PFSK-1 (cell line): ENCODE measurements around the gene INKA1.

ENCODE experiments used
- FOXP2 ChIP-seq: optimal IDR thresholded peaks from 2 replicates; pipeline ENCODE3; 2011; ENCODE audit warnings: borderline replicate concordance, control low read depth, inconsistent platforms; ENCODE audit not compliant: insufficient read depth; ENCODE audit errors: extremely low read length, extremely low read depth
- POLR2AphosphoS5 ChIP-seq: IDR thresholded peaks from 2 replicates; pipeline ENCODE4 v1.6.1; 2012; ENCODE audit warnings: low read depth, mild to moderate bottlenecking, control low read depth, low read length, moderate library complexity
- SIN3A ChIP-seq: IDR thresholded peaks from 2 replicates; pipeline ENCODE4 v1.6.1; 2012; ENCODE audit warnings: mild to moderate bottlenecking, low read length, moderate library complexity, borderline replicate concordance; ENCODE audit not compliant: insufficient read depth
- TAF1 ChIP-seq: IDR thresholded peaks from 2 replicates; pipeline ENCODE4 v1.6.1; 2012; ENCODE audit warnings: low read length, control low read depth, borderline replicate concordance; ENCODE audit not compliant: insufficient read depth
- TF ChIP-seq, protein P1 (sequence below), 2 experiments: IDR thresholded peaks; 2 replicates each; pipeline versions ENCODE4 v1.6.1 to v1.8.0; 2011 to 2012; ENCODE audit warnings: low read depth in 2 of 2, low read length in 2 of 2, control low read depth in 1 of 2, inconsistent platforms in 1 of 2, mild to moderate bottlenecking in 1 of 2, moderate library complexity in 1 of 2; ENCODE audit not compliant: insufficient read depth in 1 of 2

INKA1 gene

DNA sequence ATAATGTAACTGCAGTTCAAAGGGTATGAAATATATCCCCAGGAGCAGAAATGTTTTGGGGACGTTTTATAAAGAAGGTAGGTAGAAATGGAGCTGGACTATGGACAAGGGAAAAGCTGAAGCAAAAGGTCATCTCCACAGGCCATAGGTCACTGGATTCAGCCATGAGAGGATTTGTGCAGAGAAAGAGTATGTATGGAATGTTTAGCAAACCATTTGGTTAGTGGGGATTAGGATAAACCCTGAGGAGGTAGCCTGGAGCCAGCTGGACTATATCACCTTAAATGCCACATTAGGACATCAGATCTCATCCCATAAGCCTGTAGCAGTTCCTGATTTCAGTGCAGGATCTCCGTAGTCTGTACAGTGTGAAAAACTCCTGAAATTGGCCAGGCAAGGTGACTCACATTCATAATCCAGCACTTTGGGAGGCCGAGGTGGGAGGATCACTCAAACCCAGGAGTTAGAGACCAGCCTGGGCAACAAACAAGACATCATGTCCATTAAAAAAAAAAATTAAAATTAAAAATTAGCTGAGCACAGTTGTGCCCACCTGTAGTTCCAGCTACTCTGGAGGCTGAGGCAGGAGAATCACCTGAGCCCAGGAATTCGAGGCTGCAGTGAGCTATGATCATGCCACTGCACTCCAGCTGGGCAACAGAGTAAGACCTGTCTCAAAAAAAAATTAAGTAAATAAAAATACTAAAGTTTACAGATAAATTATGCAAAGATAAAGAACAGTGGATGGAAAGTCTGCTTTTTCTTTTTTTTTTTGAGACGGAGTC, 21.5 kb upstream of the INKA1 start:
- TF ChIP-seq, protein P1, sequence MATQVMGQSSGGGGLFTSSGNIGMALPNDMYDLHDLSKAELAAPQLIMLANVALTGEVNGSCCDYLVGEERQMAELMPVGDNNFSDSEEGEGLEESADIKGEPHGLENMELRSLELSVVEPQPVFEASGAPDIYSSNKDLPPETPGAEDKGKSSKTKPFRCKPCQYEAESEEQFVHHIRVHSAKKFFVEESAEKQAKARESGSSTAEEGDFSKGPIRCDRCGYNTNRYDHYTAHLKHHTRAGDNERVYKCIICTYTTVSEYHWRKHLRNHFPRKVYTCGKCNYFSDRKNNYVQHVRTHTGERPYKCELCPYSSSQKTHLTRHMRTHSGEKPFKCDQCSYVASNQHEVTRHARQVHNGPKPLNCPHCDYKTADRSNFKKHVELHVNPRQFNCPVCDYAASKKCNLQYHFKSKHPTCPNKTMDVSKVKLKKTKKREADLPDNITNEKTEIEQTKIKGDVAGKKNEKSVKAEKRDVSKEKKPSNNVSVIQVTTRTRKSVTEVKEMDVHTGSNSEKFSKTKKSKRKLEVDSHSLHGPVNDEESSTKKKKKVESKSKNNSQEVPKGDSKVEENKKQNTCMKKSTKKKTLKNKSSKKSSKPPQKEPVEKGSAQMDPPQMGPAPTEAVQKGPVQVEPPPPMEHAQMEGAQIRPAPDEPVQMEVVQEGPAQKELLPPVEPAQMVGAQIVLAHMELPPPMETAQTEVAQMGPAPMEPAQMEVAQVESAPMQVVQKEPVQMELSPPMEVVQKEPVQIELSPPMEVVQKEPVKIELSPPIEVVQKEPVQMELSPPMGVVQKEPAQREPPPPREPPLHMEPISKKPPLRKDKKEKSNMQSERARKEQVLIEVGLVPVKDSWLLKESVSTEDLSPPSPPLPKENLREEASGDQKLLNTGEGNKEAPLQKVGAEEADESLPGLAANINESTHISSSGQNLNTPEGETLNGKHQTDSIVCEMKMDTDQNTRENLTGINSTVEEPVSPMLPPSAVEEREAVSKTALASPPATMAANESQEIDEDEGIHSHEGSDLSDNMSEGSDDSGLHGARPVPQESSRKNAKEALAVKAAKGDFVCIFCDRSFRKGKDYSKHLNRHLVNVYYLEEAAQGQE (IDR thresholded peaks at IDR 0.05; ENCODE audit: insufficient read depth in 1 of 2, low read depth in 2 of 2, low read length in 2 of 2): no peak
- TF ChIP-seq FOXP2 (no peak), TAF1 (no peak)

DNA sequence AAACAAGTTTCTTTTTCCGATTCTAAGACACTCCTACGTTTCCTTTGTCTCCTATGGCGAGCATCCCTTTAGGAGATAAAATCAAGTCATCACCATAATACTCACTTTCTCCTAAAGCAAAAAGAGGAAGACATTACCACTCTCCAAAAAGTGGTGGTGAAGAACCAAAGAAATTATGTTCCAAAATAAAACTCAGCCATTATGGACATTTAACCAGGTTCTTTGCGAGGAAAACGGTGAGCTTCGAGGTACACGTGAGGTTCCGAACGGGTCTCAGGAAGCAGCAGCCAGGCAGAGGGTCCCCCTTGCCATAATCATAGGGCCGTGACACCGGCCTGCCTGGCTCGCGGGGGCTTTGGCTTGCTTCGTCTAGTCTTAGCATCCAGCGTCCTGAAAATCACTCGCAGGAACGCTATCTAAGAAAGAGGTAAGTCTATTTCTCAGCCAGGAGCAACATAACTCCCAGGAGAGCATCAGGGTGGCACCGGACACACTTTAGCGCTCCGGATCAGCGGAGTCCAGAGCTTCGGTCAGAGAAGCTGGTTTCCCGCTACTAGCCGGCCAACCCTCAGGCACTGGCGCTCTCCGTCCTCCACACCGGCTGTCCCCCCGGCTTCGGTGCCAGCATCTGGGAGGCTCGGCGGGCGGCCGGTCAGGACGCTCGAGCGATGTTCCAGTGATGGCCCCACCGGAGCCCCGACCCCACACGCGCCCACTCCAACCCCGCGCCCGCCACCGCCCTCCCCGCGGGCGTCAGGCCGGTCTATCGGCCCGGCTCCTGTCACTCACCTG, 17.3 kb upstream of the INKA1 start:
- TF ChIP-seq, protein P1 (IDR thresholded peaks at IDR 0.05; ENCODE audit: insufficient read depth in 1 of 2, low read depth in 2 of 2, low read length in 2 of 2): no peak
- TF ChIP-seq TAF1 (no peak), SIN3A (no peak), FOXP2 (no peak), POLR2AphosphoS5 (no peak)

DNA sequence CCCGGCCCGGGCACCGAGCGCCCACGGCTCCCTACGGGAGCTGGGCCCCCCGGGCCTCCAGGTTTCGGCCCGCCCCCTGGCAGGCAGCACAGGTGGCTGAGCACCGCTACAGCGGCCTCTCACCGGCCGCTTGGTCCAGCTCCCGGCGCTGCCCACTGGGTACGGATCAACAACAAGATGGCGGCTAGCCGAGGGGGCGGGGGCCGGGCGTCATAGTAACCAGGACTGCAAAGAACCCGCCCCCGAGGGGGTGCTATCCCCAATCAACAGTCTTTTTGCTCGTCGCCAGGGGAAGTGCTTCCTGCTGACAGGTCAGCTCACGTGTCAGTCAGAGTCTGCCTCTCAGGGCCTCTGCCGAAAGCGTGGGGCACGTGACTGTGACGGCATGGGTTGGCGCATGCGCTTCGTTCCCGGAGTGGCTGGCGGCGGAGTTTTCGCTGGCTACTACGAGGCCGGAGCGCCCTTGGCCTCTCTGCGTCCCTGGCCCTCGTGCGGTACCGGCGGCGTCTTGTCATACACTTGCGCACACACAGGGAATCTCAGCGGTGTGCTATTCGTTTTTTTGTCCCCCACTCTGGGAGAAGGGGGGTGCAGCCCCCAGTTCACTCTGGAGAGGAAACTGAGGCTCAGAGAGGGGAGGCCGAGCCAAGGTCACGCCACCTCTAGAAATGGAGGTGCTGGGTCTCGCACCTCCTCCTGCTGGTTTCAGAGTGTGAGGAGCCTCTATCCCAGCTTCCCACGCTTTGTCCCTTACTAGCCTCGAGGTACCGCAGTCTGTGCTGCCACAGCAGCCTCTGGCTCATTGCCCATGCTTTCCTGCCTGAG, 16.5 kb upstream of the INKA1 start, which contains the start of gene IP6K1:
TSS of gene IP6K1 (minus strand) at position 186 of the 825 bp plus-strand sequence. CDS start 38,502 bp downstream, outside the sequence.
- TF ChIP-seq TAF1: peak; percentile 51; the same call in 1 of the 2 replicates
- TF ChIP-seq, protein P1 (IDR thresholded peaks at IDR 0.05; ENCODE audit: insufficient read depth in 1 of 2, low read depth in 2 of 2, low read length in 2 of 2): no peak
- peak; percentile 41 for TF ChIP-seq FOXP2
- TF ChIP-seq SIN3A: no peak
- TF ChIP-seq POLR2AphosphoS5: peak; percentile 56; the same call in 1 of the 2 replicates

DNA sequence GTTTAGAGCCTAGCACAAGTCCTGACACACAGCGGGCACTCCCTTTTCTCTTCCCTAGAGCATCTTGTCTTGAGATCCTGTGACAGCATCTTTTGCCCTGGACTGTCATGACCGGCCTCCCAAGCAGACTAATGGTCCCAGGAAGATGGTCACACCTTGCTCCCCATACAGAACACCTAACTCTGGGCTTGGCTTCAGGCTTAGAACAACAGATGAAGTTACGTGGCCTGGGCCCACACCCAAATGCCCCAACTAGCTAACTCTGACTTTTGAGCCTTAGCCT, 15.9 kb upstream of the INKA1 start:
- TF ChIP-seq FOXP2 (no peak), TAF1 (no peak), SIN3A (no peak)
- TF ChIP-seq, protein P1 (IDR thresholded peaks at IDR 0.05; ENCODE audit: insufficient read depth in 1 of 2, low read depth in 2 of 2, low read length in 2 of 2): no peak
